EL (cell line): ENCODE measurements around the gene CDHR3.

Source experiments
- DNase-seq: peaks from one replicate; pipeline ENCODE4 v3.0.0-alpha.2; 2016

The CDHR3 gene

DNA sequence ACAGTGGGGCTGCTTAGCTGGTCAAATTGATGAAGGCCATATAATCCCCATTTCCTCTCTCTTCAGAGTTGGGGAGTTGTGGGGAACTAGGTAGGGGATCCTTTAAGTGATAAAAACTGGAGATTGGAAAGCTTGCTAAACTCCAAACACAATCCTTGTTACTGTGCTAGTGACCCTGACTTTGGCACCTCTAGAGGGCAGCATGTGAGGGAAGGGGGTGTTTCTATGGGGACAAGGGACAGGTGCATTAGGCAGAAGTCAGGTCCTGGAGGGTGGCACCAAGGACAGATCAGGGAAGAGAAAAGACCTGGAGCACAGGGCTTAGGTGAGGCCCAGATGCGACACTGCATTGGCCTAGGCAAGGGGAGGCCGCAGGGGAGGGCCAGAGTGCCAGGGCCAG lies 66.9 kb downstream of the CDHR3 start:
- DNase-seq, result no peak

DNA sequence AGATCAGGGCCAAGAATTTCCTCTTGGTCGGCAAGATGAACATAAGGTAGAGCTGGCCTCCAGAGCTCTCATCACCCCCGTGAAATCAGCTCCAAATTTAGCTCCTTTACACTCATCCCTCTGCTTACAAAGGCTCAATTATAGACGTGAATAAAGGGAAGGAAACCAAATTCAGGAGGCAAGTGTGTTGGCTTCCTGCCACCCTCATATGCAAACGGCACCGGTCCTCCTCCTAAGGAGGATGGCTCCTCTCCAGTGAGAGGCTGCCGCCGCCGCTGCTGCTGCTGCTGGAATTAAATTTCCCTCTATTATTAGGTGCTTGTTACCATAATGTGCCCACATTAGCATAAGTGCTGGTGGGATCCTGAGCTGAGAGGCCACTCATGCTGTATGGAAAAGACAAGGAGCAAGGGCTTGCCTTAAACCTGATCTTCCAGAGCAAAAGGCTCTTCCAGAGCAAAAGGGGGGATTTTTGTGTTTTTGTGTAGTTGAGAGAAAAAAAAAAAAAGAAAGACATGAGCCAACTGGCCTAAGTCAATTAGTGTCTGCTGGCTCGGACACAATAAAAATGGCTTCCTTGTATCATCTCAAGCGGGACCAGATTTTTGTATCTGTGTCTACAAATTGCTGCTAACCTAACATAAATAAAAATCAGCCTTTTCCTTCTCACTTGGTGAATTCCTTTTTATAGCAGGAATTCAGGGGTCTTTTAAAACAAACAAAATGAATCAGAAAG lies 68.4 kb downstream of the CDHR3 start:
- DNase-seq, result no peak

DNA sequence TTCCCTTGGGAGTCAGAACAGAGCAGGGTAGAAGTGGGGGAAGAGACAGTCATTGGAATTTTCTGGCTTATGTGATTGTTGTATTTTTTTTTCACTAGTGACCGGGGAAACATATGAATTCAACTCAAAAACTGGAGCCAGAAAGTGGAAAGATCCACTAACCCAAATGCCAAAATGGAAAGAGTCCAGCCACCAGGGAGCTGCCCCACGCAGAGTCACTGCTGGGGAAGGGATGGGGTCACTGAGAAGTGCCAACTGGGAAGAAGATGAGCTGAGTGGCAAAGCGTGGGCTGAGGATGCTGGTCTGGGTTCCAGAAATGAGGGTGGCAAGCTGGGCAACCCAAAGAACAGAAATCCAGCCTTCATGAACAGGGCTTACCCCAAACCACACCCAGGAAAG lies 69.2 kb downstream of the CDHR3 start:
- no peak for DNase-seq

DNA sequence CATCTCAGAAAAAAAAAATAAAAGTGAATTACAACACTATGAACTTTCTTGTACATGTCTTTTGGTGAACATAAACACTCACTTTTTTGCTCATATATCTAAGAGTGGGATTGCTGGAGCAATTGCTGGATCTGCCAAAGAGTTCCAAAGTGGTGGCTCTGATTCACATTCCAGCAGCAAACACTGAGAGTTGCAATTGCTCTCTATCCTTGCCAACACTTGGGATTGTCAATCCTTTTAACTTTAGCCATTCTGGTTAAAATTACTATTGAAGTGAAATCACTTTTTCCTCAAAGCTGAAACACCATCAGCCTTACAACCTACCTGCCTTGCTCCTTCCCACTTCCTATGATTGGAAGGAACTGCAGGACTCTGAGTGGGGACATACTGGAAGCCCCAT lies 70.7 kb downstream of the CDHR3 start:
- DNase-seq, result no peak

DNA sequence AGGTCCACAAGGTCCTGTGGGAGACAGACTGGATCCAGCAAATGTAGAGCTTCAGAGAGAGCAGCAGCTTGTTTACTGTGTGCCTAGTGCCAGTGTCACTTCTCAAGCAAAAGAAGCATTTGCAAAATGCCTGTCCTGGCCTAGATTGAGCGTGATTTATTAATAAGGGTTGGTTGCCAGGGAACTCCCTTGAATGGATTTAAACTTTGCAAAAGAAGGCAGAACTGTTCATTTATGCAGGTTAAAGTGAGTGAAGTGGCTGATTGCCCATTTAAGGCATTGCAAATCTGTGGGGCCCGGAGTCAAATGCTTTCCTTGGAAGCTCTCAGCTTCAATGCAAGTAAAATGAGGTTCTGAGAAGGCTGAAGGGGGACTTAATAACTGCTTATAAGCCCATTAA lies 71.3 kb downstream of the CDHR3 start:
- DNase-seq, result no peak

DNA sequence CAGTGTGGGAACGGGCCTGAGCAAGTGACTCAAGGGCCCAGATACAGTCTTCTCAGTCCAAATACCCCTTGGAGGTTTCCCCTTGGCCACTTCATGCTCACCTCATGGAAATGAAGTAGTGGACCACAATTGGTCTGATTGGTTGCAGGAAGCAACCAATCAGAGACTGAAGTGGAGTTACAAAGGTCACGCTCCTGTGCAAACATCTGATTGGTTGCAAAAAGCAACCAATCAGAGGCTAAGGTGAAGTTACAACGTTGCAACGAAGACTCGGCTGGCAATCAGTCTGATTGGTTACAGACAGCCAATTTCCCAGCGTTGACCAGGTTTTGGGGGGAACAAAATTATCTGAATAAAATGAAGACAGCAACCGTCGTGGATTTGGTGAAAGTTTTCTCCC lies 72.5 kb downstream of the CDHR3 start:
- DNase-seq, result no peak

DNA sequence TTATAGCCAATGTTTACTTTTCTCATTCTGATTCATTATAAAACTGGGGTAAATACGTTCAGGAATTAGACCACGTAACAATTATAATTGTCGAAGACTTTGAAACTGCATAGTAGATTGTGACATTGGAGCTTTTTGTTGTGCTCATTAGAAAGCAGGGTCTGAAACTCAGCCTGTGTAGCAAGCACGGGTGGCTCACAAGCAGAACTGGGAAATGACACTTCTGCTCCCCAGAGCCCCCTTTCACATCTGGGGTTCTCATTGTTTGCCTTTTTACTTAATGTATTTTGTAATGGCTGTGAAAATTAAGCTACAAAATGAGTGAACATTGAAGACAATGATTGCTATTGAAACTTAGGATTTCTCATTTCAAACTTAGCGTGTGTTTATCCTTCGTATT lies 72.9 kb downstream of the CDHR3 start:
- no peak for DNase-seq

DNA sequence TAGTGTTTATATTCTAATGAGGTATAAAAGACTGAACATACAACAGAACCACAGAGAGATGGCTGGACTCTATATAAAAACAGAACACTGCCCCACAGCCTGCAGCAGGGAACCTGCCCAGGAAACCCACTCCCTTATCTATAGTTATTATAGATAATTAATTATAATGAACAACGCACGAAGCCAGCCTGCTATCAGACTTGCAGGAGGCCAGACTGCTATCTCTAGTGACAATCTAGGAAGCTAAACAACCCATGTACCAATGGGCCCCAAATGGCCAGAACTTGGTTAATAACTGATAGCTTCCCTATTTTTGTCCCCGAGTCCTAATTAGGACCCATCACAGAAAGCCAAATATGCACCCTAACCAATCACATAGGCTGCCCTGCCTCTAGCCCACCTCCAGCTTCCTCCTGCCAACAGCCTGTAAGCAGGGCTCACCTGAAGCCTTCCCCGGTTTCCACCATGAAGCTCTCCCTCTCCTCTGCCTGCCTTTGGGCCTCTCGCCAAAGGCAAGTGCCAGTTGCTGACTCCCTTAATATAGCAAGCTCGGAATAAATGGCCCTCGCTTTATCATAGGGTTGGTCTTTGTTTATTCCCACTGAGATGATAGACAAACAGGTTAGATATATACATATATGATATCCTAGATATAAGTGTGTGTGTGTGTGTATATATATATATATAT lies 74.6 kb downstream of the CDHR3 start:
- DNase-seq, result no peak

DNA sequence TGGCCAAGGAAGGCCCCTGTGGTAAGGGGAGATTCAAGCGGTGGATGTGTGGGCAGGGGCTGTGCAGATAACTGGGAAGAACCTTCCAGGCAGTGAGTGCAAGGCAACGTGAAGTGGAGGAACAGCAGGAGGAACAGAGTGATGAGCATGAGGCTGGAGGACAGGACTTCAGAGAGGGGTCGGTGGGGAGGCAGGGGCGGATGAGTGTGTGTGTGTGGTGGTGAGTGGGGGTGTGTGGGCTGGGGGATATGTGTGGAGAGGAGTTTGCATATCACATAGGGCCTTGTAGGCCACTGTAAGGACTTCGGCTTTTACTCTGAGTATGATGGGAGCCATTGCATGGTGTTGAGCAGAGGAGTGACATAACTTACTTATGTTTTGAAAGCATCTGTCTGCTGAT lies 75.2 kb downstream of the CDHR3 start:
- DNase-seq, result no peak

DNA sequence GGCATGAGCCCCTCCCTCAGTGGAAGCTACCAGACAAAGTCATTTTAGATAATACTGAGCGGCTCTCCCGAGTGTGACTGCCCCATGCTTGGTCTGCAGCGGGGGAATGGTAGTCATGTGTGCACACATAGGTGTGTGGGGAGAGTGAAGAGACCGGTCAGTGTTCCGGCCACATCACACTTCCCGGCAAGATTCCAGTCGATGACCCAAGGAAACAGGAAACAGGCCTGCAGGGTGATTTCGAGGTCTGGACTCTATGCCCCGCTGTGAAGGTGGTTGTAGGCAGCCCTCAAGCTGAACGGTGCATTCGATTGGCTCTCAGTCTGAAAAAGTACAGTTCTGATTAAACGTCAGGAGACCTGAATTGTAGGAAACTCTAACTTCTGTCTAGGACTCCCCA lies 75.9 kb downstream of the CDHR3 start:
- no peak for DNase-seq

DNA sequence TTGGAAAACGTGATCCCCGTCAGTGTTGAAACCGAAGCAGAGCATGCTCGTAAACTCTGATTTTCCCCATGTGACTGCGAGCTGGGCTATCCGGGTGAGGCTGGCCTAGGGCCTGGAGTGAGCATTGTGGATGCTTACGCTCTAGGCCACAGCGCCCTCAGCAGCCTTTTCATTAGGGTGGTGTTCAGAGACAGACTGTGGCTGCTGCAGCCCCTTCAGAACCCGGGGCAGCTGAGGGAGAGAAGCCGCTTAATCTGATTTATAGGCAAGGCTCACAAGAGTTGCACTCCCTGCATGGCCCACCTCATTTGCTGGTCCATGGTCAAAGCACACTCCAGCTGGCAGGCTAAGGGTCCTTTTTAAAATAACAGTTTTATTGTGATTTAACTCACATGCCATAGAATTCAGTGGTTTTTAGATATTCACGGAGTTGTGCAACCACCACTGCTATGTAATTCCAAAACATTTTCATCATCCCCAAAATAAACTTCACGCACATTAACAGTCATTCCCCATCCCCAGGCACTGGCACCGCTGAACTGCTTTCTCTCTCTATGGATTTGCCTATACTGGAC lies 76.5 kb downstream of the CDHR3 start:
- peak; percentile 89 for DNase-seq

DNA sequence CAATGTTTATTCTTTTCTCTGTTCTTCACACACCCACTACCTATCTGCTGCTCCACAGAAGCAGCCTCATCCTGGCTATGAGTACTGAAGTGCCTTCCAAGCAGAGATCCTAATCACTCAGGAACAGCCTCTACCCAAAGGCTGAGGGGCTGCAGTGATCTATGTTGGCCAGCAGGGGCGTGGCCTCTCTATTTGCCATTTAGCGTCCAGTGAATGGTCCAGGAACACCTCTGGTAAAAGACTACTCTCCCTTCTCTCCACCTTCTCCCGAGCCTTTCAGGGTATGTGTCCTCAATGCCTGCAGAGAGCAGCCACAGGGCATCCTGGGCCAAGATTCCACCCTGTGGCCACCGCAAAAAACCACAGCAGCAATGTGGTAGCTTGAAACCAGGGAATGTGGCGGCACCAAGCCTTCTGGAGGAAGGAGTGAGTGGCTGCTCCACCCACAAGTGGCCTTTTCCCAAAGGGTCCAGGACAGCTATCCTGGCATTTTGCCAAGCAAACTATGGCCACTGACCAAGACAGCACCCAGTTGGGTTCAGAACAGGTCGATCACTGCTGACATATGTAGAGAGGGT lies 78.2 kb downstream of the CDHR3 start:
- peak; percentile 53 for DNase-seq

DNA sequence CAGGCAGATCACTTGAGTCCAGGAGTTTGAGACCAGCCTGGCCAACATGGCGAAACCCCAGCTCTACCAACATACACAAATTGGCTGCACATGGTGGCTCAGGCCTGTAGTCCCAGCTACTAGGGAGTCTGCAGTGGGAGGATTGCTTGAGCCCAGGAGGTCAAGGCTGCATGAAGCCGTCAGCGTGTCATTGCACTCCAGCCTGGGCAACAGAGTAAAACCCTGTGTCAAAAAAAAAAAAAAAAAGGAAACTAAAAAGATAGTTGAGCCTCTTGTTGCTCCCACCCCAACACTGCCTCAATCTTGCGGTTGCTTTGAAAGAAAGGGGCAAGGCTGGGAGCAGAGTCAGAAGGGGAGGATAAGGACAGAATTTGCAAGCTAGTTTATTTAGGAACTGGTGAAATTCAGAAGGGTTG lies 79.1 kb downstream of the CDHR3 start:
- no peak for DNase-seq

DNA sequence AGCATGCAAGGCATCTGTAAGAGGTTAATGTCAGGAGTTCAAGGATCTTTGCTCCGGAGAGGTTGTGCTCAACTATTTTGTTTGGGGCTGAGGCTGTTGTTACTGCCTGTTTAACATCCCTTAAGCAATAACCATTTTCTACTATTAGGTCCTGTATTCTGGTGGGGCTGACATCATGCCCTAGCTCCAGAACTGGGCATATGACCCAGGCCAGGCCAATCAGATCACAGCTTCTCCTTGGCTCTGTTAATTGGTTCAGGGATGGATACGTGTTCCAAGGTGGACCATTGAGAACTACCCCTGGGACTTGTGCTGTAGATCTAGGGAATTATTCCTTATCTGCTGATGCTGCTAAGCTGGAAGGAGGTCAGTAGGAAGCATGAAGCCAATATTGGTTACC lies 82.1 kb downstream of the CDHR3 start:
- no peak for DNase-seq

DNA sequence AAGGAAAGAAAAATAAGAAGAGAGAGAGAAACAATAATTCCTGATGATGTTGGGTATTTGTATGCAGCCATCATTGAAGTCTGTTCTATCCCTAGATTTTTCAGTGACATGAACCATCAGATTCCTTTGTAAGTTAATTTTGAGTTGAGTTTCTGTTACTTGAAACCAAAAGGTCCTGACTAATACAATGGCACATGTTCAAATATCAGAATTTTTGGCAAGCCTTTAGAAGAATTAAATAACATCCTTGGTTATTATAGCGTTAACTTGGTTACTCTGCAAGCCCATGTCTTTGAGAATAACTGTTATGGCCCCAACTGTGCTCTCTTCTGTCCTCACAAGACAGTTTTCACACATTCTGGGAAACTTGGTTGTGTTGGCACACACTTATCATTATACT lies 82.5 kb downstream of the CDHR3 start:
- no peak for DNase-seq

DNA sequence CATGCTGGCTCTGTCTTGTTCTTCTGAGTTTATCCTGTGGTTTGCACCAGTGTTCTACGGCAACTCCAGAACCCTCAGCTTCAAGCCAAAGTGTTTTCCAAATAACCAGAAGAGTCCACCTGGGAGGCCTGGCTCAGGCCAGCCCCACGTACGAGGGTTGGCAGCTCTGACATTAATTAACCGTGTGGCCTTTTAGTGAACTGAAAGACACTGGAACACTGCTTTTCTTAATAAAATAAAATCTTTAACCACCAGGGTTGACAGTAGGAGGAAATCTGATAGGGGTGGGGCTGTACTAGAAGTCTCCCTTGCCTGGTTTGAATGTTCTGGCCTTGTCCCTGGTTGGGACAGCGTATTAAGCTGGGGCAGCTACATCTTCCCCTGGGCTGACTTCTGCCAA lies 84.1 kb downstream of the CDHR3 start:
- DNase-seq, result no peak

DNA sequence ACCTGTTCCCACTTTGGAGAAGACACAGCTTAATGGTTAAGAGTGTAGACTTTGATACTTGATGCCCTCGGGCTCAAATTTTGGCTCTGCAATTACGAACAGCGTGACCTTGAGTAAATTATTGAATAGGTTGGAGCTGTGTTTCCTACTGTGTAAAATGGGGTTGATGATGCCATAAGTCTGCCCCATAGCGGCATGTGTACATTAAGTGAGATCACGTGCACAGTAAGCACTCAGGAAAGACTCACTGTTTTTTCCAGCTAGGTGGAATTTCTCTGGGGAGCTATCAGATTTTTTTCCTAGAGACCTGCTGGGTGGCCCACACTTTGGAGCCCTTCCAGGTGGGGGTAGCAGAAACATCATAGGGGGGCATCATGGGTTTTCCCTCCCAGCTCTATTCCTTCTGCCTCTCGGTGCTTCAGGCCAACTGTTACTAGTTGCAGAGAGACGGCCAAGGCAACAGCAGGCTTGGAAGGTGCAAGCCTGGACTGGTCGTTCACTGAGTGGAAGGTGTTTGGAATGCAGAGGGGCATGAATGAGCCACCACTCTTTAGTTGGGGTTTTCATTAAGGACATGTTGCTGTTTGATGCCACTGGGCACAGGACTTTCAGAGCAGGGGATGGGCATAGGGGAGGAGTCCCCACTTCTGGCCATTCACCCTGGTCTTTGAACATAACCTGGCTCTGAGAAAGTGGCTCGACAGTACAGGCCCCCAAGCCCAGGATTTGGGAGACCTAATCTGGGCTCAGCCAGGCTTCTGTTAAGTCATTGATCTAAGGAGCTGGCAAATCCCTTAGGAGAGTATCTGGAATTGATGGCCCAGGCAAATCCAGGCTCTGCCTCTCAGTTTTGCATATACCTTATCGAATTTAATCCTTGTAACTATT lies 85.0 kb downstream of the CDHR3 start:
- DNase-seq, result no peak

DNA sequence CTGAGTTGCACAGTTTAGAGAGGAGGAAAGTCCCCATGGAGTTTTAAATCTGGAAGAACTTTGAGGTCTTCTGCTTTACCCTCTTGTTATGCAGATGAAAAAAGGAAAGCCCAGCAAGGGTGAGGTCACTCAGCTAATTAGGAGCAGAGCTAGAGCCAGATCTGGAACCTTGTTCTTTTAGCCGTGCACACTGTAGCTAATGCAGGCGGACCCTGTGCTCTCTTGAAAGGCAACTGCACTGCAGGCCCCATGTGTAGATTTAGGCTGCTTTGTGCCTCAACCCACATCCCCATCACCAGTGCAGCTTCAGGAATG lies 85.6 kb downstream of the CDHR3 start:
- DNase-seq, result no peak

DNA sequence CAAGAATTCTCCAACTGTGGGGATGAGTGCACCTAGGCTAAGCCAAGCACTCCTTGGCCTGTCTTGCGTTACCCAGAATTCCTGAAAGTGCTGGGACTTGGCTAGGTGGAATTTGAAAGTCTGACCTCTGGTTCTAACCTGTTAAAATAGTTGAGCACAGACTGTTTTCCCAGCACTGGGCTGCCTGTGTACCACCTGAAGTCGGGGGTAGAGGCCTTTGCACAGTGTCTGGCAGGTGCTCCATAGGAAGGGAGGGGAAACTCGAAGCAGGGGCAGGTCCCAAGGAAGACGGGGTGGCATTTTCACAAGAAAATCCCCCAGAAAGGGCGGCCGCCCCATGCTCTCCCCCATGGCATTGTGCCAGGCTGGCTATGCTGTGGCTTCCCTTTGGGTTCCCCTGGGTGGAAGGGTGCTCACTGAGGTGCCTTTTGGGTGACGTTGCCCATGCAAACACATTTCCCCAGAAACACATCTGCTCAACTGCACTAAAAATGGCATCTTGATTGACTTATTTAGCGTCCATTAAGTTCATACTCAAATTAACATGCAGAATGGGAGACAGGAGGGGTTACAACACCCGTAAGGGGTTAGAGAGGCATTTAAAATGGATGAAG lies 86.2 kb downstream of the CDHR3 start:
- no peak for DNase-seq

DNA sequence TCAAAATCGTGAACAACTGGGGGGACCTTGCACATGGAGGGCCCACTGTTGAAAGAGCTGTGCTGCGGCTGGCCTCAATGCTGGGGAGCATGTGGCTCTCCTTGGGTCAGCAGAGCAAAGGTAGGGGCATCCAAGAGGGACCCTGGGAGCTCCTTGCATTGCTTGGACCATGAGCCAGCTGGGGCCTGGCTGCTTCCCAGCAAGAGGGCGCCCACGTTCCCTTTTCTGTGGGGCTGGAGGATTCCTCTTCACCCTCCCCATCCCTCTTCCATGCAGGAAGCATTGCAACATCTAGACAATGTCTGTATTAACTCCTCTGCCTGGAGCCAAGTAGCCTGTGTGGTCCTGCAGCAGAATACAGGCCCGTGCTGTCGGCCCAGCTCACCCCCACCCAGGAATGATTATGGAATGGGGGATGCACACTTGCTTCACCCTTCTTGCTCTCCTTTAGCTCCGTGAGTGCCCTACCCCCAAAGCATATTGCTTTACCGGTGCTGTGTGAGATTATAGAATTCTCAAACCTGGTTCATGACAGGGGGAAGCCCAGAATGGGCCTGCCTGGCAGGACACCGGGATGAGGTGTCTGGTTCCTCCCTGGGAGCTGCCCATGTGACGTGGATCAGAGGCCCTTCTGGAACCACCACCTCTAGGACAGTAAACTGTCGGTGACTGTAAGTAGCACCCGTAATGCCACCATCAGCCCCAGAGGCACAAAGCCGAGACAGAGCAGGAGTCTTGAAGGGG lies 87.1 kb downstream of the CDHR3 start:
- peak; percentile 67 for DNase-seq

DNA sequence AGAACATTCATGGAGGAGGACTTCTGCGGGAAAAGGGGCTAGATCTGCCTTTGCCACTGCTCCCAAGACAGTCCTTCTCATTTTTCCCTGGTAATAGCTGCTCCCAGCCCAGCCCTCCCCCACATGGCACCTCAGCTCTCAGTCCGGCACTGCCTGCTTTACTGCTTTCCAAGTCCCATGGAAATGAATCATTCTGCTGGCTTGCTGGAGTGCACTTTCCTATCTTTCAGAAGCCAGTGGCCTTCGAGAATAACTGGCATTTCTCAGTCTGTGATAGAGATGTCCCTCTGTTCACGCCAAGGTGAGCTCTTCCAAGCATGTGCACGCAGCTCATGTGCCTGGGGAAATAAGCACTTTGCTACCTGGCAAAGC lies 87.7 kb downstream of the CDHR3 start:
- peak; percentile 58 for DNase-seq

DNA sequence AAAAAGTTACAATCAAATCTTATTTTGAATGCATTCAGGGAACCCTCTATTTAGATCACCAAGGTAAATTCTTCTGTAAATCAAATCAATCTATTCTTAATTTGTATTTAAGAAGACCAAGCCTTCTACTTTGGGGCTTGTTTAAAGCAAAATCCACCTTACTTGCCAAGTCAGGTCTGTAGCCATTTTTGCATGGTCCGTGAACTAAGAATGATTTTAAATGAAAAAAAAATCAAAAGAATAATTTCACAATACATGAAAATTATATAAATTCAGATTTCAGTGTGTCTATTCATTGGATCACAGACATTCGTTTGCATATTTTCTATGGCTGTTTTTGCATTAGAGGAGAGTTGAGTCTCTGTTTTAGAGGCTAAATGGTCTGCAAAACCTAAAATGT lies 89.6 kb downstream of the CDHR3 start:
- DNase-seq, result no peak
